ENCODE measurements around the gene HABP4.

DNA sequence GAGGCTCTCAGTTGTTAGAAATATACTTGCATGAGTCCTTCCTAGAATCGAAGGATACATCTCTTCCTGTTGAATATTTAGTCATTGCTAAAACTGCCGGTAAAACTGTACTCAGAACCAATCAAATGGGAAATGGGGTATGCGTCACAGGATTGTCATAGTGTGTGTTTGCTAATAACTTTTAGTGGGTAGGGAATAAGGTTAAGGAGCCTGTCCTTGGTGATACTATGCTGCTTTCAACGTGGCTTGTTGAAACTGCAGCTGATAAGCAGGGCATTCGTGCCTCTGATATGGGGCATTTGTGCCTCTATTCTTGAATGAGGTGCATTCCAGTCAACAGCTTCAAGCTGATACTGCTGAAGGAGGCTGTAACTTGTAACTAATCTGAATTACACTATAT is 26.6 kb downstream of the HABP4 start:
- no peak for TF ChIP-seq TEAD1 (CRISPR knock-in tag; IDR thresholded peaks at IDR 0.05)
- TF ChIP-seq, protein P1, sequence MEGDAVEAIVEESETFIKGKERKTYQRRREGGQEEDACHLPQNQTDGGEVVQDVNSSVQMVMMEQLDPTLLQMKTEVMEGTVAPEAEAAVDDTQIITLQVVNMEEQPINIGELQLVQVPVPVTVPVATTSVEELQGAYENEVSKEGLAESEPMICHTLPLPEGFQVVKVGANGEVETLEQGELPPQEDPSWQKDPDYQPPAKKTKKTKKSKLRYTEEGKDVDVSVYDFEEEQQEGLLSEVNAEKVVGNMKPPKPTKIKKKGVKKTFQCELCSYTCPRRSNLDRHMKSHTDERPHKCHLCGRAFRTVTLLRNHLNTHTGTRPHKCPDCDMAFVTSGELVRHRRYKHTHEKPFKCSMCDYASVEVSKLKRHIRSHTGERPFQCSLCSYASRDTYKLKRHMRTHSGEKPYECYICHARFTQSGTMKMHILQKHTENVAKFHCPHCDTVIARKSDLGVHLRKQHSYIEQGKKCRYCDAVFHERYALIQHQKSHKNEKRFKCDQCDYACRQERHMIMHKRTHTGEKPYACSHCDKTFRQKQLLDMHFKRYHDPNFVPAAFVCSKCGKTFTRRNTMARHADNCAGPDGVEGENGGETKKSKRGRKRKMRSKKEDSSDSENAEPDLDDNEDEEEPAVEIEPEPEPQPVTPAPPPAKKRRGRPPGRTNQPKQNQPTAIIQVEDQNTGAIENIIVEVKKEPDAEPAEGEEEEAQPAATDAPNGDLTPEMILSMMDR (IDR thresholded peaks at IDR 0.05): no peak
- TF ChIP-seq ZBTB21 (CRISPR knock-in tag; IDR thresholded peaks at IDR 0.05; ENCODE audit: borderline replicate concordance): no peak
- TF ChIP-seq, protein P2, sequence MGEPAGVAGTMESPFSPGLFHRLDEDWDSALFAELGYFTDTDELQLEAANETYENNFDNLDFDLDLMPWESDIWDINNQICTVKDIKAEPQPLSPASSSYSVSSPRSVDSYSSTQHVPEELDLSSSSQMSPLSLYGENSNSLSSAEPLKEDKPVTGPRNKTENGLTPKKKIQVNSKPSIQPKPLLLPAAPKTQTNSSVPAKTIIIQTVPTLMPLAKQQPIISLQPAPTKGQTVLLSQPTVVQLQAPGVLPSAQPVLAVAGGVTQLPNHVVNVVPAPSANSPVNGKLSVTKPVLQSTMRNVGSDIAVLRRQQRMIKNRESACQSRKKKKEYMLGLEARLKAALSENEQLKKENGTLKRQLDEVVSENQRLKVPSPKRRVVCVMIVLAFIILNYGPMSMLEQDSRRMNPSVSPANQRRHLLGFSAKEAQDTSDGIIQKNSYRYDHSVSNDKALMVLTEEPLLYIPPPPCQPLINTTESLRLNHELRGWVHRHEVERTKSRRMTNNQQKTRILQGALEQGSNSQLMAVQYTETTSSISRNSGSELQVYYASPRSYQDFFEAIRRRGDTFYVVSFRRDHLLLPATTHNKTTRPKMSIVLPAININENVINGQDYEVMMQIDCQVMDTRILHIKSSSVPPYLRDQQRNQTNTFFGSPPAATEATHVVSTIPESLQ (CRISPR knock-in tag; IDR thresholded peaks at IDR 0.05): no peak
- TF ChIP-seq NFYB (CRISPR knock-in tag; conservative IDR thresholded peaks at IDR 0.05; ENCODE audit: low read depth): no peak
- no peak for TF ChIP-seq ELF4 (CRISPR knock-in tag; IDR thresholded peaks at IDR 0.05; ENCODE audit: low read depth)
- TF ChIP-seq, protein P3, sequence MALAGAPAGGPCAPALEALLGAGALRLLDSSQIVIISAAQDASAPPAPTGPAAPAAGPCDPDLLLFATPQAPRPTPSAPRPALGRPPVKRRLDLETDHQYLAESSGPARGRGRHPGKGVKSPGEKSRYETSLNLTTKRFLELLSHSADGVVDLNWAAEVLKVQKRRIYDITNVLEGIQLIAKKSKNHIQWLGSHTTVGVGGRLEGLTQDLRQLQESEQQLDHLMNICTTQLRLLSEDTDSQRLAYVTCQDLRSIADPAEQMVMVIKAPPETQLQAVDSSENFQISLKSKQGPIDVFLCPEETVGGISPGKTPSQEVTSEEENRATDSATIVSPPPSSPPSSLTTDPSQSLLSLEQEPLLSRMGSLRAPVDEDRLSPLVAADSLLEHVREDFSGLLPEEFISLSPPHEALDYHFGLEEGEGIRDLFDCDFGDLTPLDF (CRISPR knock-in tag; IDR thresholded peaks at IDR 0.05): no peak
- no peak for TF ChIP-seq IRF2 (CRISPR knock-in tag; IDR thresholded peaks at IDR 0.05; ENCODE audit: borderline replicate concordance, low read depth)
- TF ChIP-seq NR3C1 (CRISPR knock-in tag; conservative IDR thresholded peaks at IDR 0.05; ENCODE audit: low read depth): no peak
- no peak for TF ChIP-seq TP53 (CRISPR knock-in tag; IDR thresholded peaks at IDR 0.05)
- no peak for TF ChIP-seq ZNF232 (CRISPR knock-in tag; IDR thresholded peaks at IDR 0.05)
- TF ChIP-seq, protein P4, sequence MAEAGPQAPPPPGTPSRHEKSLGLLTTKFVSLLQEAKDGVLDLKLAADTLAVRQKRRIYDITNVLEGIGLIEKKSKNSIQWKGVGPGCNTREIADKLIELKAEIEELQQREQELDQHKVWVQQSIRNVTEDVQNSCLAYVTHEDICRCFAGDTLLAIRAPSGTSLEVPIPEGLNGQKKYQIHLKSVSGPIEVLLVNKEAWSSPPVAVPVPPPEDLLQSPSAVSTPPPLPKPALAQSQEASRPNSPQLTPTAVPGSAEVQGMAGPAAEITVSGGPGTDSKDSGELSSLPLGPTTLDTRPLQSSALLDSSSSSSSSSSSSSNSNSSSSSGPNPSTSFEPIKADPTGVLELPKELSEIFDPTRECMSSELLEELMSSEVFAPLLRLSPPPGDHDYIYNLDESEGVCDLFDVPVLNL (CRISPR knock-in tag; IDR thresholded peaks at IDR 0.05; ENCODE audit: borderline replicate concordance, low read depth): no peak
